Loucy (cell line): ENCODE results near the gene AASS.

Source experiments
- CTCF ChIP-seq: fragments of 200-600 bp; sonication (generic); conservative IDR thresholded peaks from 2 replicates; pipeline ENCODE4 v1.5.1; 2014; ENCODE audit warnings: mild to moderate bottlenecking, antibody characterized with exemption, low read length
- EZH2phosphoT487 ChIP-seq: fragments of 200-600 bp; IDR thresholded peaks from 2 replicates; pipeline ENCODE4 v1.6.1; 2018; ENCODE audit warnings: antibody characterized with exemption, mild to moderate bottlenecking, moderate library complexity, borderline replicate concordance

DNA sequence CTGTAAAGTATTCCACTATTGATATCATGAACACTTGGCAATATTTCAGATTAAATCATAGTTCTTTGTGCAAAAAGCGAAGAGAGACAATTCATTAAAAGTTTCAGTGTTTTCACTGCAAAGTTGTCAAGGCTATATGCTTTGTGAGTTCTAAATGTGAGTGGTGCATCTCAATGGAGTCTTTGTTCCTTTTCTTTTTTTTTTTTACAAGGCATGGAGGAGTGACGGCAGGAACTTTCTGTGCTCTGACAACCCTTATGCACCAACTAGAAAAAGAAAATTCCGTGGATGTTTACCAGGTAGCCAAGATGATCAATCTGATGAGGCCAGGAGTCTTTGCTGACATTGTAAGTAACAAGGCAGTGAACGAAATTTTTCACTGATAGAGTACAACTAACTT lies 84.5 kb downstream of the AASS start:
- TF ChIP-seq CTCF = no peak
- no peak for TF ChIP-seq EZH2phosphoT487
